HG03039 (cell line): ENCODE data around the gene KRTAP10-9.
"Not testable (repeated sequence)": the region's sequence is repeated elsewhere in the genome, so short reads cannot be mapped to it uniquely, and the experiment has no call there.

Experiments used
- ATAC-seq: cut with Tn5 transposase; IDR thresholded peaks from one replicate; pipeline ENCODE4 v1.9.1; 2021; ENCODE audit warnings: mild to moderate bottlenecking, moderate library complexity; ENCODE audit not compliant: unreplicated experiment

KRTAP10-9 gene

GRCh38 chr21:44614161-44614631 lies 12.7 kb upstream of the KRTAP10-9 start:
- ATAC-seq: no peak

- ATAC-seq: no peak
Observed at GRCh38 chr21:44614961-44615391, 11.9 kb upstream of the KRTAP10-9 start.

DNA sequence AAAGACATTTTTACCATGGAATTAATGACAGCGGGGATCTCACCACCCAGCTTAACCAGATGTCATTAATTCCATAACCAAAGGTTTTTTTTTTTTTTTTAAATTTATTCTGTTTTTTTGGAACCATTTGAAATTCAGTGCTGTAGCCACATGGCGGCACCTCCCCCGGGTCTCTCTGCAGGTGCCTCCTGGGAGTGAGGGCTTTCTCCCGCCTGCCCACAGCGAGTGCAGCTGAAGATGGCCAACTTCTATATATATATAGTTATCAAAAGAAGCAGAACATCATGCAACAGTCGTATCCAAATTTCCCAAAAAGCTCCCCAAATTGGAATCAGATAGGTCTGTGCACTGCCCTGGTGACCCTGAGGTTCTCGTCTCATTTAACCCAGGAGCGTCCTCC lies 11.4 kb upstream of the KRTAP10-9 start:
- ATAC-seq: no peak

GRCh38 chr21:44615911-44616590 lies 10.8 kb upstream of the KRTAP10-9 start:
- ATAC-seq: no peak

GRCh38 chr21:44616591-44616926 lies 10.3 kb upstream of the KRTAP10-9 start:
- ATAC-seq: no peak

DNA sequence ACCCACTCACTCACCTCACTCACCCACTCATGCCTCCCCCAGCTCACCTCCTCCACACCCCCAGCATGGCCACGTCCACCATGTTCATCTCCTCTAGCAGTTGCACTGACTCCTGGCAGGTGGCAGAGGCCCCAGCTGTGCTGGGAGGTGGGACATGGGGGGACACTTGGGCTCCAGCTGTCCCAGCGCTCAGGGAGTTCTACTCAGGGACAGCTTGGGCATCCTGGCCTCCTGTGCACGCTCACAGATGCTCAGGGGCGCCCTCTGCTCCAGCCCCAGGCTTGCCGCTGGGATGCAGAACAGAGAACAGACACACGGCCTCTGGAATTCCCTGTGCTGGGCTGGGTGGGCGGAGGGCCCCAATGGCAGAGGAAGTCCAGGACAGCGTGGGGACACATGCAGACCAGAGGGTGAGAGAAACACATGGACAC lies 9.8 kb upstream of the KRTAP10-9 start:
- ATAC-seq: no peak

- ATAC-seq: no peak
Observed at GRCh38 chr21:44618504-44618903, 8.4 kb upstream of the KRTAP10-9 start.

DNA sequence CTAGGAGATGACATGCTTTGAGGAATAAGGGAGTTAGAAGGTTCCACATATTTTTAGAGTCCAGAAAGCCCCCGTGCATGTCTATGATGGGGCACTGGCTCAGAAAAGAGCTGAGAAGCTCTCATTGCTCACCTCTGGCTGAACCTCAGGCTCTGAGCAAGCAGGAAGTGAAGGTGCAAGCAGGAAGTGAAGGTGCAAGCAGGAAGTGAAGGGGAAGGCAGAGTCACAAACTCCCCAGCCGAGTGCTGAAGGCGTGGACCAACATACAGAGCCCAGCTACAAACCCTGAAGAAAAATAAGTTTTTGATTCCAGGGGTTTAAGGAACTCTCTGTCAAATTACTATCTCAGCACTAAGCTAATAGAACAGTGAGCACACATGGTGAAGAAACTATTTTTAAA lies 8.0 kb upstream of the KRTAP10-9 start:
- no peak for ATAC-seq

DNA sequence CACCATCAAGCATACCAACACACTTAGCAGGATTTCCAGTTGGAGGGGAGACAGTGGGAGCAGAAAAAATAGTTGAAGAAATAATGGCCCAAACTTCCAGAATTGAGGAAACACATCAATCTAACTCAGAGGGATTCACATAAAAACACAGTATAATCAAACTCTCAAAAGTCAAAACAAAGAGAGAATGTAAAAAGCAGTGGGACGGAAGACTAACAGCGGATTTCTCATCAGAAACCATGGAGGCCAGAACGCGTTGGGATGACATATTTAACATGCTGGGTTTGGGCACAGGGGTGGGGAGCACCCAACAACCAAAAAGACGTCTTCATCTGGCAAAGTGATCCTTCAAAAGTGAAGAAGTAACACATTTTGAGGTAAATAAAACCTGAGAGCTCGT lies 7.0 kb upstream of the KRTAP10-9 start:
- ATAC-seq: no peak

GRCh38 chr21:44623575-44623974 lies 3.3 kb upstream of the KRTAP10-9 start:
- no peak for ATAC-seq

DNA sequence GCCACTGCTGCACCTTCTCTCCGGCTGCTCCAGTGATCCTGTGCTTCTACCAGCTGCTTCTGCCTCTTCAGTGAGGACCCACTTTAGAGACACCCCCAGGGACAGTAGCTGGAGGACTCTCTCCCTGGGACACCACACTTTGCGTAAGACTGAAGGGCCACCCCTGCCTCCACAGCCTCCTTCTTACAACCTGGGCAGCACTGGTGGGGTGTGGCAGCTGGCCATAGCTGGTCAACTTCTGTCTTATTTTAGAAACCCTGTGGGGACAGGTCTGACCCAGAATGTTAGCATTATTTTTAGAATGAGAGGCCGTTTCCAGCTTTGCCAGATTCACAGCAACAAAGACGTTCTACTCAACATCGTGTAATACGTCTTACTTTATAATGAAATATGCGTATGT lies 1.1 kb upstream of the KRTAP10-9 start:
- ATAC-seq: no peak

- ATAC-seq: no peak
Observed at GRCh38 chr21:44626262-44626661, 631 bp upstream of the KRTAP10-9 start.

DNA sequence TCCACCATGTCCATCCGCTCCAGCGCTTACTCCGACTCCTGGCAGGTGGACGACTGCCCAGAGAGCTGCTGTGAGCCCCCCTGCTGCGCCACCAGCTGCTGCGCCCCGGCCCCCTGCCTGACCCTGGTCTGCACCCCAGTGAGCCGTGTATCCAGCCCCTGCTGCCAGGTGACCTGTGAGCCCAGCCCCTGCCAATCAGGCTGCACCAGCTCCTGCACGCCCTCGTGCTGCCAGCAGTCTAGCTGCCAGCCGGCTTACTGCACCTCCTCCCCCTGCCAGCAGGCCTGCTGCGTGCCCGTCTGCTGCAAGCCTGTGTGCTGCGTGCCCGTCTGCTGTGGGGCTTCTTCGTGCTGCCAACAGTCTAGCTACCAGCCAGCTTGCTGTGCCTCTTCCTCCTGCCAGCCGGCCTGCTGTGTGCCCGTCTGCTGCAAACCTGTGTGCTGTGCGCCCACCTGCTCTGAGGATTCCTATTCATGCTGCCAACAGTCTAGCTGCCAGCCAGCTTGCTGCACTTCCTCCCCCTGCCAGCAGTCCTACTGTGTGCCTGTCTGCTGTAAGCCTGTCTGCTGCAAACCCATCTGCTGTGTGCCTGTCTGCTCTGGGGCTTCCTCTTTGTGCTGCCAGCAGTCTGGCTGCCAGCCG lies 409 bp downstream of the KRTAP10-9 start:
- ATAC-seq: not testable (repeated sequence)

- not testable (repeated sequence) for ATAC-seq
Observed at GRCh38 chr21:44627831-44628233, 939 bp downstream of the KRTAP10-9 start.

DNA sequence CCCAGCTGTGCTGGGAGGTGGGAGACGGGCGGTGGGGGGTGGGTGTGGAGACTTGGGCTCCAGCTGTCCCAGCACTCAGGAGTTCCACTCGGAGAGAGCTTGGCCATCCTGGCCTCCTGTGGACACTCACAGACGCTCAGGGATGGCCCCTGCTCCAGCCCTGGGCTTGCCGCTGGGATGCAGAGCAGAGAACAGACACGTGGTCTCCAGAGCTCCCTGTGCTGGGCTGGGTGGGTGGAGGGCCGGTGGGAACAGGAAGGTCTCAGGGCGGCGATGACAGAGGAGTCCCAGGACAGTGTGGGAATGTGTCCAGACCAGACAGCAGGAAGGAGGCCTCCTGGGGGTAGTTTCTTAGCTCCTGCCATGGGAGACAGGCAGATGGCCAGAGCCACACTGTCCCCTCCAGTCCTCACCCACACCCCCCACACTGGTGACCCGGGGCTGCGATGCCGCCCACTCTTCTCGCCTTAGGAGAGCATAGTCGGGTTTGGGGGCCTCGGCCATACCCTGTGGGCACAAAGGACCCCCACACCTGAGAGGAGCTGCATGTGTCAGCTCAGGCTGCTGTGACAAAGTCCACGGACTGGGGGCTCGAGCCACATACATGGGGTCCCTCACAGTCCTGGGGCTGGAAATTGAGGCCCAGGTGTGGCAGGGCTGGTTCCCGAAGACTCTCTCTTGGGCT lies 2.0 kb downstream of the KRTAP10-9 start:
- no peak for ATAC-seq

- ATAC-seq: no peak
Observed at GRCh38 chr21:44630440-44630839, 3.5 kb downstream of the KRTAP10-9 start.

GRCh38 chr21:44632067-44632466 lies 5.2 kb downstream of the KRTAP10-9 start:
- no peak for ATAC-seq

GRCh38 chr21:44636209-44637017 lies 9.5 kb downstream of the KRTAP10-9 start:
- ATAC-seq: no peak

DNA sequence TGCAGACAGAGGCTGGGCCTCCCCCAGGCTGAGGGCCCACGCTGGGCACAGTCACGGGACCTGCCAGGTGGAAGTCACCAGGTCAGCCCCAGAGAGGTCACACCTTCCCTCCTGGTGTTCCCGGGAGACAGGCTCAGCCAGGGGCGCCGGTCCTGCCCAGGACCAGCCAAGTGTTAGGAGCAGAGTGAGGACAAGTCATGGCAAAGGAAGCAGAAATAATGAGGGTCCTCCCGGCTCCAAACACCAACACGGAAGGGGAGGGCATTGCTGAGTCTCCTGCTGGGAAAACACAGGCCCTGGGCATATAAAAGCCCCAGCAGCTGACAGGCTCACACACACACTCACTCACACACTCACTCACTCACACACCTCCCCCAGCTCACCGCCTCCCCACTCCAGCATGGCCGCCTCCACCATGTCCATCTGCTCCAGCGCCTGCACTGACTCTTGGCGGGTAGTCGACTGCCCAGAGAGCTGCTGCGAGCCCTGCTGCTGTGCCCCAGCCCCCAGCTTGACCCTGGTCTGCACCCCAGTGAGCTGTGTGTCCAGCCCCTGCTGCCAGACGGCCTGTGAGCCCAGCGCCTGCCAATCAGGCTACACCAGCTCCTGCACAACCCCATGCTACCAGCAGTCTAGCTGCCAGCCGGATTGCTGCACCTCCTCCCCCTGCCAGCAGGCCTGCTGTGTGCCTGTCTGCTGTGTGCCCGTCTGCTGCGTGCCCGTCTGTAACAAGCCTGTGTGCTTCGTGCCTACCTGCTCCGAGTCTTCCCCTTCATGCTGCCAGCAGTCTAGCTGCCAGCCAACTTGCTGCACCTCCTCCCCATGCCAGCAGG lies 10.3 kb downstream of the KRTAP10-9 start, which contains the start of gene KRTAP10-10:
TSS of gene KRTAP10-10 (plus strand) at position 339 of the 833 bp plus-strand sequence. CDS start at position 401, 62 bp downstream.
- ATAC-seq: no peak

DNA sequence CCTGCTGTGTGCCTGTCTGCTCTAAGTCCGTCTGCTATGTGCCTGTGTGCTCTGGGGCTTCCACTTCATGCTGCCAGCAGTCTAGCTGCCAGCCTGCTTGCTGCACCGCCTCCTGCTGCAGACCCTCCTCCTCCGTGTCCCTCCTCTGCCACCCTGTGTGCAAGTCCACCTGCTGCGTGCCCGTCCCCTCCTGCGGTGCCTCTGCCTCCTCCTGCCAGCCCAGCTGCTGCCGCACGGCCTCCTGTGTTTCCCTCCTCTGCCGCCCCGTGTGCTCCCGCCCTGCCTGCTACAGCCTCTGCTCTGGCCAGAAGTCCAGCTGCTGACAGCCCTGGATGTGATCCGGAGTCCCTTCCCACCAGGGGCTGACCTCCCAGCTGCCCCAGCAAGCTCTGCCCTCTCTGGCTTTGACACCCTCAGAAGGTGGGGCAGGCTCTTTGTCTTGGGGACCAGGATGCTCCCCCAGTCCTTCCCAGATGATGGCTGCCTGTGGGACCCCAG lies 11.0 kb downstream of the KRTAP10-9 start:
- not testable (repeated sequence) for ATAC-seq
